BE2C (cell line): Measurements from ENCODE around the gene XRCC5.

ENCODE experiments used
- DNase-seq: peaks from one replicate; pipeline ENCODE4 v3.0.0-alpha.2; 2020
- H3K27me3 ChIP-seq: fragments of 250-450 bp; sonication (Bioruptor Pico); 2 replicates; pipeline ENCODE4 v1.5.1; 2020; ENCODE audit warnings: mild to moderate bottlenecking
- H3K36me3 ChIP-seq: fragments of 250-450 bp; sonication (Bioruptor Pico); 2 replicates; pipeline ENCODE4 v1.5.1; 2020; ENCODE audit warnings: mild to moderate bottlenecking
- H3K4me1 ChIP-seq: fragments of 250-450 bp; sonication (Bioruptor Pico); 2 replicates; pipeline ENCODE4 v1.5.1; 2020
- H3K4me3 ChIP-seq: 2 replicates; pipeline ENCODE4 v1.5.1; 2011; ENCODE audit warnings: low read depth, low read length
- H3K9me3 ChIP-seq: fragments of 250-450 bp; sonication (Bioruptor Pico); 2 replicates; pipeline ENCODE4 v1.5.1; 2020
- TF ChIP-seq, protein P1 (sequence below): IDR thresholded peaks from 2 replicates; pipeline ENCODE4 v1.5.1; 2012; ENCODE audit warnings: mild to moderate bottlenecking, low read depth, low read length

The XRCC5 gene

GRCh38 chr2:216243026-216243425 is 133.9 kb downstream of the XRCC5 start:
- TF ChIP-seq, protein P1, sequence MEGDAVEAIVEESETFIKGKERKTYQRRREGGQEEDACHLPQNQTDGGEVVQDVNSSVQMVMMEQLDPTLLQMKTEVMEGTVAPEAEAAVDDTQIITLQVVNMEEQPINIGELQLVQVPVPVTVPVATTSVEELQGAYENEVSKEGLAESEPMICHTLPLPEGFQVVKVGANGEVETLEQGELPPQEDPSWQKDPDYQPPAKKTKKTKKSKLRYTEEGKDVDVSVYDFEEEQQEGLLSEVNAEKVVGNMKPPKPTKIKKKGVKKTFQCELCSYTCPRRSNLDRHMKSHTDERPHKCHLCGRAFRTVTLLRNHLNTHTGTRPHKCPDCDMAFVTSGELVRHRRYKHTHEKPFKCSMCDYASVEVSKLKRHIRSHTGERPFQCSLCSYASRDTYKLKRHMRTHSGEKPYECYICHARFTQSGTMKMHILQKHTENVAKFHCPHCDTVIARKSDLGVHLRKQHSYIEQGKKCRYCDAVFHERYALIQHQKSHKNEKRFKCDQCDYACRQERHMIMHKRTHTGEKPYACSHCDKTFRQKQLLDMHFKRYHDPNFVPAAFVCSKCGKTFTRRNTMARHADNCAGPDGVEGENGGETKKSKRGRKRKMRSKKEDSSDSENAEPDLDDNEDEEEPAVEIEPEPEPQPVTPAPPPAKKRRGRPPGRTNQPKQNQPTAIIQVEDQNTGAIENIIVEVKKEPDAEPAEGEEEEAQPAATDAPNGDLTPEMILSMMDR: no peak
- Histone ChIP-seq H3K4me3 (no peak overlapping the region), H3K36me3 (no peaks in the 10 kb centered on the region), H3K27me3 (no peaks in the 10 kb centered on the region), H3K4me1 (peaks cover 20% of the 10 kb centered on the region), H3K9me3 (no peaks in the 10 kb centered on the region)
- DNase-seq: no peak

GRCh38 chr2:216245391-216245975 is 136.3 kb downstream of the XRCC5 start:
- Histone ChIP-seq H3K9me3 (peaks cover 3% of the 10 kb centered on the region; the same call in 1 of the 2 replicates), H3K36me3 (no peaks in the 10 kb centered on the region), H3K4me3 (no peak overlapping the region), H3K27me3 (no peaks in the 10 kb centered on the region), H3K4me1 (peaks cover 20% of the 10 kb centered on the region)
- TF ChIP-seq, protein P1: no peak
- DNase-seq: no peak

DNA sequence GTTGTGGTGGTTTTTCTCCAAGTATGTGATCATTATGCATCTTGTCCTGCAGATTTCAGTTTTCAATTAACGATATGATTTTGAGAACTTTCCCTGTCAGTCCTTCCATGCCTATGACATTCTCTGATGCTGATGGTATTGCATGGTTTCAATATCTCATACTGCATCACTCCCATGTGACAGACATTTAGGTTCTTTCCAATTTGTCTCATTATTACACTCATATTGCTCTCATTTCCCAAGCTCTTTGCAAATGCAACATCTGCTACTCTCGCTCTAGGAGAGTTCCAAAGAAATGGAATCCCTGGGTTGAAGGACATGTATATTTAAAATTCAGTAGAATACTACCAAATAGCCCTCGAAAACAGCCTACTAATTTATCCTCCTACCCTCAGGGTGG is 137.6 kb downstream of the XRCC5 start:
- H3K9me3 ChIP-seq: peaks cover 3% of the 10 kb centered on the region; the same call in 1 of the 2 replicates

More for the DNA sequence above, 137.6 kb downstream of the XRCC5 start:
- no peak overlapping the region for H3K4me3 ChIP-seq
- peaks cover 17% of the 10 kb centered on the region for H3K4me1 ChIP-seq
- H3K27me3 ChIP-seq: no peaks in the 10 kb centered on the region
- TF ChIP-seq, protein P1: no peak
- H3K36me3 ChIP-seq: no peaks in the 10 kb centered on the region
- DNase-seq: no peak
